ENCODE data around the gene FBXL7.
A peak's percentile ranks its signal among the peaks of the same experiment; 100 is the strongest.

The FBXL7 gene

DNA sequence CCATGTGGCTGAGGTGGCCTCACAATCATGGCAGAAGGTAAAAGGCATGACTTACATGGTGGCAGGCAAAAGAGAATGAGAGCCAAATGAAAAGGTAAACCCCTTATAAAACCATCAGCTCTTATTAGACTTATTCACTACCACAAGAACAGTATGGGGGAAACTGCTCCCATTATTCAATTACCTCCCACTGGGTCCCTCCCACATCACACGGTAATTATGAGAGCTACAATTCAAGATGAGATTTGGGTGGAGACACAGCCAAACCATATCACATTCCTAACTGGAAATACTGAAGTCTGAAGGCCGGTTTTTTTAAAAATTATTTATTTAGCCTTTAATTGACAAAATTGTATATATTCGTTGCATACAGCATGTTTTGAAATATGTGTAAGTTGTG, 28.5 kb downstream of the FBXL7 start:
- no peak for TF ChIP-seq CTCF (IDR thresholded peaks at IDR 0.05; ENCODE audit: low read depth, low read length)
- H3K4me3 ChIP-seq (replicated peaks in 1 of 2; ENCODE audit: low read depth in 2 of 2, low read length in 2 of 2) = no peak overlapping the region
- no peak for DNase-seq (ENCODE audit: low read depth in 2 of 2)

- no peak overlapping the region for H3K4me3 ChIP-seq (replicated peaks in 1 of 2; ENCODE audit: low read depth in 2 of 2, low read length in 2 of 2)
- no peak for TF ChIP-seq CTCF (IDR thresholded peaks at IDR 0.05; ENCODE audit: low read depth, low read length)
- DNase-seq (ENCODE audit: low read depth in 2 of 2) = no peak
Measured at GRCh38 chr5:15529013-15529412, 29.0 kb downstream of the FBXL7 start.

DNA sequence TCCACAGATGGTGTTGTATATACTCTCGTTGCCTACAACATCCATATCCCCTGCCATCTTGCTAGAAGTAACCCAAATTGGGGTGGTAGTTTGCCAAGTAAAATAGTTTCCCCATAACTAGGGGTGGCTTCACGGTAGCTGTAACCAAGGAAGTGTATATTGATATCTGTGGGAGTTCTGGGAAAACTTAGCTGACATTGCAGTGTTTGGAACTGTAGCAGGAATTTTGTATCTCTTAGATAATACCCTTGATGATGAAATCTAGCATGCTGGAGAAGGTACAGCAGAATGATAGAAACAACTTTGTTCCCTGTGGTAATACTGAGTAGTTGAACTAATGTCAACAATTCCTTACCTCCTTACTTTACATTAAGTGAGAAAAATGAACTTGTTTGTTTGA, 29.8 kb downstream of the FBXL7 start:
- no peak overlapping the region for H3K4me3 ChIP-seq (replicated peaks in 1 of 2; ENCODE audit: low read depth in 2 of 2, low read length in 2 of 2)
- no peak for TF ChIP-seq CTCF (IDR thresholded peaks at IDR 0.05; ENCODE audit: low read depth, low read length)
- peak in 1 of 2 donors; percentile 69 for DNase-seq (ENCODE audit: low read depth in 2 of 2)

DNA sequence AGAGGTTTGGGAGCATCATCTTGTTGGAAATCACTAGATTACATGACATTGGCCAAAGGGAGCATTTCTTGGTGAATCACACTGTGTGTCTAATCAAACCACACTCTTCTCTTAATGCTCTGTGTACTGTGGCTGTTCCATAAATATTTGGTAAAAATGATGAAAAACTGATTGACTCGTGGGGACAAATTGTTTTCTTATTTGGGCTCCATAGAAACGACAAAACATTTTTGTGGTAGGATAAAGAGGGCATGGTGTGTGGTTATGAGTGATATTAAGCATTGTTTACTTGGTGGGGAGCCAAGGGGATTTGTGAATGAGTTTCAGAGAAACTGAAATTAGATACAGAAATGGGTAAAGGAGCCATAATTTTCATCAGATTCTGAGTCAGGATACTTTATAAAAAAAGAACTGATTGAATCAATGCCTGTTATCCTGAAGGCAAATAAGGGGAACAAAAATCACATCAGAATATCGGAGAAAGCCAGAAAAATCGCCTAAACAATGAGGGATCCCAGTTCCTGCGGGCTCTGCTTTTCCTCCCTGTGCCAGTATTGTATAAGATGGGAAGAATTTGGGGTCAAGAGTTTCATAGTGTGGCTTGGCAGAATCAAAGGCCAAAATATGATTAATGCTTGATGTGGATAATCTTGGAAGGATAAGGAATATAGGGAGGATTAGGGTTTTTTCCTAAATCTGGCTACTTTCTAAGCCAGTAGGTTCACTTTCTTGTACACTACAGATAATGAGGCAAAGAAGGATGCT, 33.3 kb downstream of the FBXL7 start:
- H3K4me3 ChIP-seq (replicated peaks in 1 of 2; ENCODE audit: low read depth in 2 of 2, low read length in 2 of 2) = no peak overlapping the region
- DNase-seq (ENCODE audit: low read depth in 2 of 2) = peak; percentile 72 to 83
- no peak for TF ChIP-seq CTCF (IDR thresholded peaks at IDR 0.05; ENCODE audit: low read depth, low read length)

DNA sequence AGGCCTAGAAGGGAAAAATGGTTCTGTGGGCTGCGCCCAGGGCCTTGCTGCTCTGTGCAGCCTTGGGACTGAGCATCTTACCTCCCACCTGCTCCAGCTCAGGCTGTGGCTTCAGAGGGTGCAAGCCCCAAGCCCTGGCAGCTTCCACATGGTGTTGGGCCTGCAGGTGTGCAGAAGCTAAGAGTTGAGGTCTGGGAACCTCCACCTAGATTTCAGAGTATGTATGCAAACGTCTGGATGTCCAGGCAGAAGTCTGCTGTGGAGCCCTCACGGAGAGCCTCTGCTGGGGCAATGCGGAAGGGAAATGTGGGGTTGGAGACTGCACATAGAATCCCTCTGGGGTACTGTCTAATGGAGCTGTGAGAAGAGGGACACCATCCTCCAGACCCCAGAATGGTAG, 36.0 kb downstream of the FBXL7 start:
- no peak for TF ChIP-seq CTCF (IDR thresholded peaks at IDR 0.05; ENCODE audit: low read depth, low read length)
- H3K4me3 ChIP-seq (replicated peaks in 1 of 2; ENCODE audit: low read depth in 2 of 2, low read length in 2 of 2) = no peak overlapping the region
- DNase-seq (ENCODE audit: low read depth in 2 of 2) = no peak

DNA sequence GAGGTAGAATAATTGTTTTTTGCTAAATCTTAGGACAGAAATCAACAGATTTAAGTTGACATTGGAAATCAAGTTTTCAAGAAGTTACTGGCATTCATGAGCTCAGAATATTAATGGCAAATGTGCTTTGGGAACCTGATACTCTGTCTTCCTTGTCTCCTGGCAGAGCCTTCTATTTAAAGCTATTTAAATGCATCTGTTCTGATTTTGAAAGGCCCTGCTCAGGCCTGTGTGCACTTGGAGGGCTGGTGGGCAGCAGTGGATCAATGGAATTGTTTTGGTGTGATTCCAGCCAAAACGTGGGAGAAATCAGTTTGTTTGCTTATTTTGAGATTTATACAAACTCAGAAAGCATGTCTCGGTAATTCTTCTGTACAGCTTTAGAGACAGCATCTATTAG, 38.5 kb downstream of the FBXL7 start:
- no peak for TF ChIP-seq CTCF (IDR thresholded peaks at IDR 0.05; ENCODE audit: low read depth, low read length)
- no peak for DNase-seq (ENCODE audit: low read depth in 2 of 2)
- no peak overlapping the region for H3K4me3 ChIP-seq (replicated peaks in 1 of 2; ENCODE audit: low read depth in 2 of 2, low read length in 2 of 2)

DNA sequence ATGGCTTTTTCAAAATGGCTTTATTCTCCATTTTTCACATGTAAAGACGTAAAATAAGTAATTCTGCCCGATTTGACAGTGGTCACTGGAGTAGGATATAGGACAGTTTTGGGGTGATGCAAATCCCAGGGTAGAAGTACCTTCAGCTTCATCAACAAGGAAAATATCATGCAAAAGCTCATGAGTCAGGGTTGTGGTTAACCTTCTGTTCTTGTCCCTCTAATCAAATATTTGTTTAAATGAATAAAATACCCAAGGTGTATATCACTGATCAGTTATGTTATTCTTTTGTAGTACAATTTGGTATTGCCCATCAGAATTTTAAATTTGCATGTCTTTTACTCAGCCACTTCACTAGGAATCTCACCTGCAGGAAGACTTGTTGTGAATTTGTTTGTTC, 40.0 kb downstream of the FBXL7 start:
- TF ChIP-seq CTCF (IDR thresholded peaks at IDR 0.05; ENCODE audit: low read depth, low read length) = no peak
- no peak overlapping the region for H3K4me3 ChIP-seq (replicated peaks in 1 of 2; ENCODE audit: low read depth in 2 of 2, low read length in 2 of 2)
- peak in 1 of 2 donors; percentile 26 for DNase-seq (ENCODE audit: low read depth in 2 of 2)
